ENCODE data around the gene PARD3. TPM values are rescaled to one million over a fixed set of nuclear protein-coding genes. Genes with fewer than 3 reads are reported as not detected.
A peak's percentile ranks its signal among the peaks of the same experiment; 100 is the strongest.

Gene PARD3
- total RNA-seq, 1 donor from 2014 or later: 64.5 TPM

DNA sequence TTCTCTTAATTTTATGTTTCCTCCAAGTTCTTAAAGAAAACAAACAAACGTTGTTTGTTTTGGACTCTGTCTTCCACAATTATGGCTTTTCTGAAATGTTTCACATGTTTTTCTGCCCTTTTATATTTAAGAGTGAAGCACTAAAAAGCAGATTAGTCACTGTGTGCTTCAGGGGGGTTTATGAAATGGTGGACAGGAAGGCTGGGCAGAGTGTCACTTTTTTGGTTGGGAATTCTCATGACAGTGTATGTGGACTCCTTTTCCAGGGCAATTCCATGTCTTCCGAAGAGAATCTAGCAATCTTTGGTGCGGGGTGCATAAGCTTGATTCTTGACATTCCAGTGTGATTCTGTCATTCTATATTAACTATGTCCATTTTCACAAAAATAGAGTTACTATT, 669.4 kb downstream of the PARD3 start:
- no peak for ATAC-seq

DNA sequence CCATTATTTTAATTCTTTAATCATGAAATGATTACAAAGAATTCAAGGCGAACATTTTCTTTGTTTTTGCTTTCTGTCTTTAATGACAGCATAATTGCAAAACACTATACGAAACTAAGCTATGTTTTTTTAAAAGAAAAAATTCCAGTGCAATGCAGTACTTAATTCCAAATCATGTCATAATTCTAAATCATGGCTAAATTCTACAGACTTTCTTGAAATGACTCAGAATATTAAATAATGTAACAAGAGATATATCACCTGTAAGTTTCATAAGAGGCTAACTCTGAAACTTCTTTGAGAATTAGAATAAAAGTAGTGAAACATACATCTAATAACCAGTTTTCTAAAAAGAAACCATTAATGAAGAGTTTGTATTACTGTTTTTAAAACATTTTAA, 671.6 kb downstream of the PARD3 start:
- no peak for ATAC-seq

DNA sequence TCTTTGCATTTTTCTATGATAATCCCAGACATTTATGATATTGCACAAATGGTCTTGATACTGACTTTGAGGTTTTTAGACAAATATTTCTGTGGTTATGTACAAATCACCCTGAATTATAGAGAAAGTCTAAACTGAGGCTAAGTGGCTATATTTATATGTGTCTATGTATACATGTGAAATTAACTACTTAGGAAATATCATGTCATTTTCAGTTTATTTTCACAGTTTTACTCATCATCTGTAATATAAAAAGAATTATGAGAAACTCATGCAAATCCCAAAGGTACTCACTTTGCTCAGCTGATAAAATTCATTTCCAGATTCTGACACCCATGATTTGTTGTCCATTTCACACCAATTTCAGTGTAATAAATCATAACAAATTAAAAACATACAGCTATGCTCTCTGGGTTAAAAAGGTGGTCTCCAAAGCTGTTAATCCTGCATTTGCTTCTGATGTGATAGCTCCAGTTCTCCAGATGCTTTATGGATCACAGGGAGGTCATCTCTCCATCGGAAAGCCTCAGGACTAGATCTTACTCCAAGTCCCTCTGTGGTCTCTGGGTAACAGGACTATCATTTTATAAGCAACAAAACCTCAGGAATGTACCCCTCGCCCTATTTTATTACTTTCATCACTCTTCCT, 673.9 kb downstream of the PARD3 start:
- no peak for ATAC-seq

DNA sequence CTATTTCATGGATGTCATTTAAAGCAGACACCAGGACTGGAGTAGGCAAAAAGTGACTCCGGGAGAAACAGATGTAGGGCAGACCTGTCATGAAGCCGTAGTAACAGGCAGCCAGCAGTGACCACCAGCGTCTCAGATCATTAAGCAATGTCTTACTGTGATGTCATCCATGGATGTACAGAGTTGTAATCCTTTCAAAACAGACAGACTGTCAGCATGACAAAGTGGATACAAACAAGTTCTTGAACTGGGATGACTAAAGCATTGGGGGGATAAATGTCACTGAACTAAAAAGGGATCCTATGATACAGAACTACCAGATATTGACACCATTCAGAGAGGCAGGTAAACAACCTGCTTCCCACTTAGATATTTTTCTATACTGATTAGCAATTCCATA, 675.5 kb downstream of the PARD3 start:
- ATAC-seq: no peak

DNA sequence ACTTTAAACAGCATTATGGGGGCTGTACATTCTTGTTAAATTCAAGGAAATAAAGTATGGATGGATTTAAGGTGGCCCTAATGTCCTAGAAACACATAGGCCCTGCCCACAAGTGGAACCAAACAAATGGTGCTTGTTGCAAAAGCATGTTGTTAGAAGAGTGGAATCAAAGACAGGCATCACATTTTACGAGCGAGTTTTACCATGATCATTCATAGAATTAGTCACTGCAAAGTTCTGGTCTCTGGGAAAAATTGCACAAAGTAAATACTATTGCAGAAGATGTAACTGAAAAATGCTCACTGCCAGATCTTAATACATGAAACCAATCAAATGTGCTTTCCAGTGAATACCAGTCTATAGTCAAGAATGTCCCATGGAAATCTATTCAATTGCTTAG, 677.1 kb downstream of the PARD3 start:
- no peak for ATAC-seq

DNA sequence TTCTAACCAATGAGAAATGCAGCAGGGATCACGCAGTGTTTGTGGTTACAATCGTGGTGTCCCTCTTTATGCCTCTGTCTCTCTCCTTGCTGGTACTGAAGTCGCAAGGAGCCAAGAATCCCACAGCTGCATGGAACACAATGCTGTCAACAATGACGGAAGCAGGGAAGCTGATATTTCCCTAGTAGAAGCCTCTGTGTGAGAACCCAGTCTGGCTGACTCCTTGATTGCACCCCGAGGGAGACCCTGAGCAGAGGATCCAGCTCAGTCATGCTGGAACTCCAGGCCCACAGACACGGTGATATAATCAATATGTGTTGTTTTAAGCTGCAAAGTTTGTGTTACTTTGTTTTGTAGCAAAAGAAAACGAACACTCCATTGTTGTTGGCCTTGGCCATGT, 677.9 kb downstream of the PARD3 start:
- no peak for ATAC-seq

DNA sequence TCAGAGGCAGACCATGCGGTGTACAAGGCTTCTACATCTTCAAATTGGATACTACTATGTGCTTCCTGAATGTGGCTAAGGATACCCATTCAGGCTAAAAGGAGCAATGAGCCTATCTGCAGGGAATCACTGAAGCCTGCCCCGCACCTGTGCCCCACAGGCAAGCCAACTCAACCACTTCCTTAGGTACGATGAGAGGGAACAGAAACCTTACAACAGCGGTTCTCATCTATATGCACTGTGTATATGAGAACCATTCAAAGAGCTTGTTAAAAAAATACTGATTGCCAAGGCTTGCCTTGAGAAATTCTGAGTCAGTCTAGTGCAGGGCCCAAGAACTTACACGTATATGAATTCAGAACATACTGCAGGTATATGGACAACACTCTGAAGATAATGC, 679.6 kb downstream of the PARD3 start:
- no peak for ATAC-seq

DNA sequence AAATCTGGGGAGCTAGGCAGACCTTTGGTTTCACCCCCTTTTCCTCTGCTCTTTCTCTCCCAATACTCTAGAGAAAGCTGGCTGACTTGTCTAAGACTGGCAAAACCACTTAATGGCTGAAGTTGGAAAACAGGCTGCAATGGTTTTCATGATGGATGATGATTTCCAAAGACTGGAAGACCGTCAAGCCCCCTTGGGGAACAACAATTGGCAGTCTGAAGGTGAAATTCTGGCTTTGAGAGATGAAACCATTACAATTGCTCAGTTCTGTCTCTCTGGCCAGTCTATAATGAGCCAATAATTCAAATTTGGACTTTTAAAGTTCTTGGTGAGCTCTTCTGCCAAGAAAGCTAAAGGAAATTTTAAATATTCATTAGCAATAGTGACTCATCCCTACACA, 680.5 kb downstream of the PARD3 start:
- no peak for ATAC-seq

DNA sequence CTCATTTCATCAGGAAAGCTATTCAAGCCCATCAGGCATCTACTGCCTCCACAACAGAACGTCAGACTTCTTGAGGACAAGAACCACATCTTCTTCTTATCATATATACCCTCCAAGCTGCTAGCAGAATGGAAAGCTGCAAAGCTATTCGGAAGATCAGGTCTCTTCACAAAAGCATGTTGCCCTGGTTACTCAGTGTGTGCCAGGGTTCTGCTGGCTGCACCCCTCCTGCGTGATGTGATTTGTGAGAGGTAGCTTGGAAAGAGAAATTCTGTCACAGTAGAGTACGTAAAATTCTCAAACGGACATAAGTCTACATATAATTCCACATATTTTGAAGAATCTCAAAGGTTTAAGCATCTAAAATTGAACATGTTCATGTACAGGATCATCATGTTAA, 681.7 kb downstream of the PARD3 start:
- no peak for ATAC-seq

DNA sequence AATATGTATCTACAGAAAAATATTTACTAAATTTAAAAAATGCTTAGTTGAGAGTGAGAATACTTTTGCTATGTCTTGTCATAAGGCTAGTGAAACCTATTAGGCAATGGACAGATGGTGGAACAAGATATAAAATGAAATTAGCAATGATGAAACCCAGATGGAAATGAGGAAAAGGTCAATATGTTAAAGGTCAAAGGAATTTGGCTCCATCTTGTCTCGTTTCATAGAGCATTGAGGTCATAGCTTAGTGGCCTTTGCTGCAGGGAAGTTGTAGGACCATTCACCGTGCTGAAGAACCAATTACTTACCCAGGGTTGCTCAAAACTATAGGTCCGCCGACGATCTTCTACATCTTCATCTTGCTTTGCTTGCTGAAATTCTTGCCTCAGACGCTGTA, 683.9 kb downstream of the PARD3 start:
- no peak for ATAC-seq

DNA sequence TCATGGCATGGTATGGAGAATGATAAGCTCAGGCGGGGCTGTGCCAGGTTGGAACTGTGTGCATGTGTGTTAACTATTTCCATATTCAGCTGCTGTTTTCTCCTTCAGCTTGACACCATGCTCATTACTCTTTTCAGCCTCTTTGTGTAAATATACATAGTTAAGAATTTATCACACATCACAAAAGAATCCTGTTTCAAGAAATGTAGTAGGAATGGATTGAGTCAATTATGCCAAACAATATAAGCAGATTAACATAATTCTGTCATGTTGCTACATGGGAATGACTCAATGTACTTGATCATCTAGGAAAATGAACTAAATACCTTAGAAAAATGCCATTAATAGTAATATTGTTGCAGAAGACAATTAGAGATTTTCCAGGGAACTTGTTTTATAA, 687.4 kb downstream of the PARD3 start:
- ATAC-seq: peak; percentile 45

DNA sequence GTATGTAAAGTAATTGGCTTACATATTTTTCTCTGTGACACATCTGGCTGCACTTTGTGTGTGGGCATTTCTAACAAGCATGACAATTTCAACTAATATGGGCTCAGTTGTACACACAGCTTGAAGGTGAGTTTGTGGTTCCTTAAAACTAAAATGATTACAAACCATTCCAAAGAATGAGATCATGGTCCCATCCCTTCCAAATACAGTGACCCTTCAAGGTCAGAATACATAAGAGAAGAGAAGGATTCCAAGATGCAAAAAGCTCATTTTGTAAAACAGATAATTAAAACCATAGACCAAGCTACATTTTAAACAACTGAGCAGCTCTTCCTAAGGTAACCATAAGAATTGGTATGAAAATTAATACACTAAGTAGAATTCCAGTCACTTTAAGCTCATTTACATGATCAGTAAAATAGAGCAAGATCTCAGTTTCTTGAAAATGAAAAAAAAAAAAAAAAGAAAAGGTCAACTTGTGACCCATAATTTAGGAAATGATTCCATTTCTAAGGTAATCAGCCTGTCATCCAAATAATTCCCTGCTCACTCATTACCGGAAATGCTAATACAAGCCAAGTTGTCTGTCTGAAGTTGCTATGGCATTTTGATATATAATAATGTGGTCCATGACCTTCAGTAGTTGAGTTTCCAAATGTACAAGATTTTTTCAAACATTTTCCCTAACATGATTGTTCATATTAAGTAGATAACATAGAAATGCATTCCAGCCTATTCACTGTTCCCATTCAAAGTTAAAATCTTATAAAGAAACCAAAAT, 688.5 kb downstream of the PARD3 start:
- ATAC-seq: no peak

DNA sequence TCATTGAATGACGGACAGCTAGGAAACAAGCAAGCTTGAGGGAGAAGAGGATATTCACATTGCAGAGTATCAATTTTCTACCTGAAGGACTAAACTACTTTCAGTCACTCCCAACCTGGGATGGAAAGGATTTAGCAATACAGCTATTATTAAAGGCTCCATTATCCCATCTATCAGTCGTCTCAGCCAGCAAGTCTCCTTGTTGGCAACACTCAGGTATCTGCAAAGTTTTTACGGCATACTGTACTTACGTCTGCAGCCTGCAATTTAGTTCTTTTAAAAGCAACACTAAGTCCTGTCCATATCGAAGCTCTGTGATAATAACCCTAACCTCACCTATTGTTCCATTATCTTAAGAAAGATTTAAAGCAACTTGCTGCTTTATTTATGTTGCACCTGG, 689.4 kb downstream of the PARD3 start:
- ATAC-seq: no peak

DNA sequence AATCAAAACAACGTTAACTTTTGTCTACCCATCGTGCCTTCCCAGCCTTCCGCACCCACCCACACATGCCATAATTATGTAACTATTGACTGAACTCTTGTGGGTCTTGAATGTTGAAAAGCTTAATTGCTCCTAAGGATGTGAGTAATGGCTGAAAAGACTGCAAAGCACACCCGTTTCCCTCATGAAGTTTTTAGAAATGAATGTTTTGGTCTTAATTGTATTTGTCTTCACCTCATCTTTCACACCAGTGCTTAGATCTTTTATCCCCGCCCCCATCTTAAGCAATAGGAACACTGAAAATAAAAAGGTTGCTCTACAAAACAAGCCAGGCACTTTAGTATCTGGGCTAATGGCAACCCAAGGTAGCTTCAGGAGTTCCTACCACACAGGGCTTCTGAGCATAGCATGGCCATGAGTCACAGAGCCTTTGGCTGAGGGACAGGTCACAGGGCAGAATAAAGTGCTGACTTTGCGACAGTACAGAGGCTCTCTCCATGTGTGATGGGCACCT, 690.5 kb downstream of the PARD3 start:
- ATAC-seq: peak; percentile 93

DNA sequence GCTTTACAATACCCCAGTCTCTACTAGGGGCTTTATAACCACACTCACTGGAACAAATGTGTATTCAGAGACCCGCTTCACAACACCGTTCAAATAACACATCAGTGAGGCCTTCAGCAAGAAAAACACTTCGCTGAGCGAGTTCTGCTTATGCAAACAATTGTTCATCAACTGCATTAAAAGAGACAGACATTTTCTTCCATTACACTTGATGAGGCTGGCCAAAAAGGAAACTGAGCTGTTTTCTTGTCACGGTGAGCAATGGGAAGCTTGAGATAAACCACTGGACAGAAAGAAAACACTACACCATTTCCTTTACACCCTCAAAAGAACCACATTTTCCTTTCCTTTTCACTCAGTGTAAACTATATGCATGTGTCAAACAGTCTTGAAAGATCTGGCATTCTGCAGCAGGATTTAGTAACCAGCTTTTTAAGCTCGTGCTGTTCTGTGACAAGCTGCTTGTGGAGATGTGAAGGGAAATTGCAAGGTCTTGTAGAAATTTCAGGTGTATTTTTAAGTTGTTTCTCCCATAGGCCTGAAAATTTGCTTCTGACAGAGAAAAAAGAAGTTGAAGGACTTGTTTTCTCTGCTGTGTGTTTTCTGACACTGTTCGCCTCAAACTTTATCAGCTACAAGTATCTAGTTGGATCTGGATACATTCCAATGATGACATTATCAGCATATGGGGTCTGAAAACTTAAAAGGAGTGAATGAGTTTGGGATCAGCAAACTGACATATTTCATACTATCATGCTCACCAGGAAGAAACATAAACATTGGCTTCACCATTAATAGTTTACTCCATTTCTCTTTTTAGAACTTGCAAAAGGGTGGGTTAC, 693.1 kb downstream of the PARD3 start:
- no peak for ATAC-seq

DNA sequence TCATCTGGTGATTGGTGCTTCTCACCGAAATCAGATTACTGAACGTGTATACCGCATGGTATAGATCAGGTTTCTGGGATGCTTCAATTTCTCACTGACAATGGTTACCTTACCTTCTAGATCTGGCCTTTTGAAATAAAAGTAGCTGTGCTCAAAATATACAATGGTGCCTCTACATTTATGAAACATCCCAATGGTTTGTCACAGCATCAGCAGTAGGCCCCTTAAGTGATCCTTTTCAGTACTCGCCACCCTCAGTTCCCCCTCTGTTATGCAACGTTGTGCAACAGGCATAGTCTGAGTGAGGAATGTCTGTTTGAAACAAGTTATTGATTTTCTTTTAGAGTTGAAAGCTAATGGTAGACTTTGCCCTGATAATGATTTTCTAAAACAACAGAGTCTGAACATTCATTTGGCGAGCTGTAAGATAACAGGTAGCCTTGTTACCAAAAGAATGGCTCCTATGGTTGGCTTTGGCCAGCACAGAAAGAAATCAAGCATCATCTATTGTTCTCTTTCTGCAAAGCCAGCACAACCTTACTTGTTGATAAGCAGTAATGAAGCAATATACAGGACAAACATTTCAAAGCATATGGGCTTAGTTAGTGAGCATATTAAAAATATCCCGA, 693.9 kb downstream of the PARD3 start:
- ATAC-seq: no peak

DNA sequence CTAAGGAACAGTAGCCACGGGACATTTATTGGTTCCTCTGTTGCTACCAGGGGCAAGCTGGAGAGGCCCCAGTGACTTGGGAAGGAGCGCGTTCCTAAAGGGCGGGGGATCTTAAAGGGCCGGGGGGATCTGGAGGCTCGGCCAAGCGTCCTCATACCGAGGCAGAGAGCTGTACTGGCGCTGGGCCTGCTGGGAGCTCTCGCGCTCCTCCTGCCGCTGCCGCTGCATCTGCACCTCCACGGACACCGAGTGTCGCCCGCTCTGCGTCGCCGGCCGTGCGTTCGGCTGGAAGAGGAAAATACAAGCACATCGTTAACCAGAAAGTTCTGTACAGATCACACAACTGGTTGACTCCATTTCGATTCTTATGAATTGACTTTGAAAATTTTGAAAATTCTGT, 695.6 kb downstream of the PARD3 start:
- ATAC-seq: no peak

DNA sequence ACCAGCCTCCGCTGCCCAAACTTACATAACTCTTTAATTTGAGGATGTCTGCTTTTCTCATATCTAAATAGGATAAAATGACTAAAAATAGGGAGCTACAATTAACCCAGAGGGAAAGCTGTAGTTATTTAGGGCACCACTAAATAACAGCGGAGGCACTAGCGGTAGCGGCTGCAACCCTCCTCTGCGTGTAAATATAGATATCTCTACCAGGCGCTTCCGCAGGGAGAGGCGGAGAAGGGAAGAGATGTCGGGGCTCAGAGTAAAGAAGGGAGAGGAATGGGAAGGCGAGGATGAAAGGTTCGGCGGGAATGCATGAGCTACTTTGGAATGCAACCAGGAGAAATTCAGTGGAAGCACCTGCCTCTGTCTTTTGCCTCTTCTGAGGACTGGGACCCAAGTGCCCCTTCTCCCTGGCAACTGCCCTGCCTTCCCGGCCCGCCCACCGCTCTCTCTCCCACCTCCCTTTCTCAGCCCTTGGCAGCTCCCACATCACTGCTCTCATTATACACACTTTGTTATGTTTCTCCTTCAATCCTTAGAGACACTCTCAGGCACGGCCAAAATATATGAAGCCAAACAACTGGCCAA, 698.3 kb downstream of the PARD3 start:
- ATAC-seq: no peak

DNA sequence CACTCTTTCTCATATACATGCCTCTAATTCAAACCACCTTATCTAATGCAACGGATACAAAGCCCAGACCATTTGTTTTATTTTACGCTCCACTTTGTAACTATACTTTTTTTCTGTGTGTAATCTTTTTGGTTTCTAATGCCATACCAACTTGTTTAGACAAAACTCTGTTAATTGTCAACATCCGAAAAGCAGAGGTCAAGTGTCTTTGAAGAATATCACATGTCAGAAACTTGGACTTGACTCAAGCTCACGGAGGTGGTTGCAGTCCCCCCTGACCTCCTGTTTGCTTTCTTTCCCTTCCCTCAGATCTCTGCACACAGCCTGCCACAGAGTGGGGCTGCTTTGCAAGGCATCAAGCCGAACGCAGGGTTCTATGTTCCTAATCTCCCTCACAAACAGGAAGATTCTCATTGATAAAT, 698.9 kb downstream of the PARD3 start:
- no peak for ATAC-seq

DNA sequence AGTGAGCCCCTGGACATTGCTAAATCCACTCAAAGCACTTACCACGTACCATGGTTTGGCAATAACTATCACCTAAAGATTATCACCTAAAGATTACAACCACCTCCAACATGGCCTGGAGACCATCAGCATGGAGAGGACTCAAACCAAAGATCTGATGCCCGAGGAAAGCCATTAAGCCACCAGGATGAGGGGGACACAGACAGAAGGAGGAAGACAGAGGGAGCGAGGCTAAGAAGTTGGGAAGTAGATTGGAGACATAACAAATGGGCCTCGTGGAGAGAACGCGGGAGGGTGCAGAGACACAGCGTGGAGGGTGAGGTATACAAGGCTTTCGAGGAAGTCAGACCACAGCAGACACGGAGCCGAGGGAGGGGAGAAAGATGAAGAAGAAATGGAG, 700.2 kb downstream of the PARD3 start:
- no peak for ATAC-seq

DNA sequence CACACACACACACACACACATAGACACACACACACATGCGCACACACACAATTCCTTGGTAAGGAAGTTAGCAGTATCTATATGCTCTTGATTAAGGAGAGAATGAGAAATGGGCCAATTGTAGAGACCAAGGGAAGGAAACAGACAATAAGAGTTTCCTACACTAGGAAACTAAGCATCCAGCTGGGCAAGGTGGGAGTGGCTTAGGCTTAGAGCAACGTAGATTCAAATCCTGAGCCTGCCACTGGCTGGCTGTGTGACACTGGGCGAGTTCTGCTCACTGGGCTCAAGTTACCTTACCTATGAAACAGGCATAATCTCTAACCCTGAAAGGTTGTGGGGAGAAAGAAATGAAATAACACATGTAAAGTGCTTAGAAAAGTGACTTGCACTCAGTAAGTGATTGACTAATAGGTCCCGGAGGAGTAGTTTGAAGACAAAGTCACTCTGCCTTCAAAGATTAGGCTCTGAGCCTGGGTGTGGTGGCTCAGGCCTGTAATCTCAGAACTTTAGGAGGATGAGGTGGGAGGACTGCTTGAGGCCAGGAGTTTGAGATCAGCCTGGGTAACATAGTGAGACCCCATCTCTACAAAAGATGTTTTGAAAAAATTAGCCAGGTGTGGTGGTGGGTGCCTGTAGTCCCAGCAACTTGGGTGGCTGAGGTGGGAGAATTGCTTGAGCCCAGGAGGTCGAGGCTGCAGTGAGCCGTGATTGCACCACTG, 701.4 kb downstream of the PARD3 start:
- ATAC-seq: no peak
